ENCODE results near the gene PCDHGA6. TPM values are rescaled to one million over a fixed set of nuclear protein-coding genes. Genes with fewer than 3 reads are reported as not detected.
"Not testable (repeated sequence)": the region's sequence is repeated elsewhere in the genome, so short reads cannot be mapped to it uniquely, and the experiment has no call there.

The PCDHGA6 gene
- total RNA-seq, 1 donor from 2014 or later = 0.41 TPM

GRCh38 chr5:141387557-141388311, 14.0 kb downstream of the PCDHGA6 start, which contains the start of gene PCDHGB4:
Gene PCDHGB4 (plus strand): TSS chr5:141387698. CDS start chr5:141387885, 187 bp downstream.
- H3K4me1 ChIP-seq (ENCODE audit: insufficient read depth, low read length); H4K20me1 ChIP-seq (ENCODE audit: insufficient read depth, low read length); H3K79me2 ChIP-seq (ENCODE audit: insufficient read depth, low read length); H3K4me1 Mint-ChIP-seq (ENCODE audit: low read depth, unreplicated experiment); H3K27ac ChIP-seq (ENCODE audit: low read depth, low read length); H3K27me3 Mint-ChIP-seq (ENCODE audit: low read depth, unreplicated experiment); H3K27me3 ChIP-seq (ENCODE audit: insufficient read depth, low read length); H3K27ac Mint-ChIP-seq (ENCODE audit: unreplicated experiment); H3K9ac ChIP-seq (ENCODE audit: low read length); H2AFZ ChIP-seq (ENCODE audit: low read depth, low read length); H3K36me3 ChIP-seq (ENCODE audit: insufficient read depth, low read length): not testable (repeated sequence)
- H3K4me2 ChIP-seq (ENCODE audit: low read length) = peak within 1 kb of the TSS; percentile 60
- H3K4me3 Mint-ChIP-seq (ENCODE audit: unreplicated experiment) = peak within 1 kb of the TSS; percentile 81
- peak within 1 kb of the TSS; percentile 44 for H3K4me3 ChIP-seq (ENCODE audit: insufficient read depth, low read depth, low read length)
- TF ChIP-seq, protein P1, sequence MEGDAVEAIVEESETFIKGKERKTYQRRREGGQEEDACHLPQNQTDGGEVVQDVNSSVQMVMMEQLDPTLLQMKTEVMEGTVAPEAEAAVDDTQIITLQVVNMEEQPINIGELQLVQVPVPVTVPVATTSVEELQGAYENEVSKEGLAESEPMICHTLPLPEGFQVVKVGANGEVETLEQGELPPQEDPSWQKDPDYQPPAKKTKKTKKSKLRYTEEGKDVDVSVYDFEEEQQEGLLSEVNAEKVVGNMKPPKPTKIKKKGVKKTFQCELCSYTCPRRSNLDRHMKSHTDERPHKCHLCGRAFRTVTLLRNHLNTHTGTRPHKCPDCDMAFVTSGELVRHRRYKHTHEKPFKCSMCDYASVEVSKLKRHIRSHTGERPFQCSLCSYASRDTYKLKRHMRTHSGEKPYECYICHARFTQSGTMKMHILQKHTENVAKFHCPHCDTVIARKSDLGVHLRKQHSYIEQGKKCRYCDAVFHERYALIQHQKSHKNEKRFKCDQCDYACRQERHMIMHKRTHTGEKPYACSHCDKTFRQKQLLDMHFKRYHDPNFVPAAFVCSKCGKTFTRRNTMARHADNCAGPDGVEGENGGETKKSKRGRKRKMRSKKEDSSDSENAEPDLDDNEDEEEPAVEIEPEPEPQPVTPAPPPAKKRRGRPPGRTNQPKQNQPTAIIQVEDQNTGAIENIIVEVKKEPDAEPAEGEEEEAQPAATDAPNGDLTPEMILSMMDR (IDR thresholded peaks at IDR 0.05; ENCODE audit: insufficient read depth, low read depth, low read length) = peak; percentile 35
- peaks cover 16% of the 10 kb centered on the region for H3K36me3 Mint-ChIP-seq (ENCODE audit: low read depth, unreplicated experiment)
- peaks cover 31% of the 10 kb centered on the region for H3K9me3 Mint-ChIP-seq (ENCODE audit: unreplicated experiment)
- FAIRE-seq = peak; percentile 79
- H3K9me3 ChIP-seq (ENCODE audit: insufficient read depth, low read depth, low read length) = peaks cover 50% of the 10 kb centered on the region
- DNase-seq (ENCODE audit: low read depth) = peak; percentile 14

GRCh38 chr5:141388661-141389060, 15.0 kb downstream of the PCDHGA6 start:
- Histone ChIP-seq H3K4me2 (ENCODE audit: low read length) (no peak overlapping the region), H4K20me1 (ENCODE audit: insufficient read depth, low read length) (no peaks in the 10 kb centered on the region), H3K4me3 (ENCODE audit: insufficient read depth, low read depth, low read length) (peak overlapping the region; percentile 31), H3K27me3 (ENCODE audit: insufficient read depth, low read length) (no peaks in the 10 kb centered on the region), H2AFZ (ENCODE audit: low read depth, low read length) (no peak overlapping the region), H3K27ac (ENCODE audit: low read depth, low read length) (no peak overlapping the region), H3K9ac (ENCODE audit: low read length) (no peak overlapping the region), H3K36me3 (ENCODE audit: insufficient read depth, low read length) (no peaks in the 10 kb centered on the region), H3K9me3 (ENCODE audit: insufficient read depth, low read depth, low read length) (peaks cover 49% of the 10 kb centered on the region), H3K4me1 (ENCODE audit: insufficient read depth, low read length) (no peaks in the 10 kb centered on the region), H3K79me2 (ENCODE audit: insufficient read depth, low read length) (no peaks in the 10 kb centered on the region)
- Mint-ChIP-seq H3K4me1 (ENCODE audit: low read depth, unreplicated experiment) (peaks cover 1% of the 10 kb centered on the region), H3K36me3 (ENCODE audit: low read depth, unreplicated experiment) (peaks cover 20% of the 10 kb centered on the region), H3K27ac (ENCODE audit: unreplicated experiment) (no peak overlapping the region), H3K9me3 (ENCODE audit: unreplicated experiment) (peaks cover 38% of the 10 kb centered on the region), H3K4me3 (ENCODE audit: unreplicated experiment) (peak overlapping the region; percentile 2), H3K27me3 (ENCODE audit: low read depth, unreplicated experiment) (no peaks in the 10 kb centered on the region)
- TF ChIP-seq EZH2 (IDR thresholded peaks at IDR 0.05; ENCODE audit: insufficient read depth, low read length) = no peak
- TF ChIP-seq, protein P1 (IDR thresholded peaks at IDR 0.05; ENCODE audit: insufficient read depth, low read depth, low read length) = no peak
- no peak for FAIRE-seq
- DNase-seq (ENCODE audit: low read depth) = no peak

Measured in astrocyte (in vitro differentiated cells and primary cell).